A673 (cell line): ENCODE results near the gene NSD1. TPM values are rescaled to one million over a fixed set of nuclear protein-coding genes. Genes with fewer than 3 reads are reported as not detected.

Source experiments
- BruUV-seq: library from RNA; stranded (reverse); fragments of 400-500 nt; replicated peaks from 2 replicates; lab custom pipeline; 2021; lab: Mats Ljungman, UMichigan
- CTCF ChIA-PET: fragments of 300-600 bp; sonication (Branson Sonifier 250); formaldehyde crosslinking; loops from one replicate; lab custom pipeline; 2022; ENCODE audit warnings: antibody characterized with exemption; lab: Charles Lee
- POLR2A ChIA-PET: fragments of 300-600 bp; sonication (Branson Sonifier 250); formaldehyde crosslinking; loops from one replicate; lab custom pipeline; 2022; ENCODE audit warnings: antibody characterized with exemption; ENCODE audit not compliant: low non-redundant PET; lab: Charles Lee
- DNase-seq: peaks from one replicate; pipeline ENCODE4 v3.0.0-alpha.2; 2015; ENCODE audit warnings: low spot score
- H3K27ac ChIP-seq: fragments of 200-600 bp; sonication (generic); 2 replicates; pipeline ENCODE4 v1.5.1; 2016; ENCODE audit warnings: mixed run types, low read depth, mild to moderate bottlenecking, mixed read lengths, antibody characterized with exemption, low read length; ENCODE audit not compliant: poor library complexity, severe bottlenecking
- H3K27me3 ChIP-seq: fragments of 200-600 bp; sonication (generic); replicated peaks from 2 replicates; pipeline ENCODE4 v1.6.1; 2017; ENCODE audit warnings: mixed run types, low read depth, mild to moderate bottlenecking, mixed read lengths, antibody characterized with exemption, low read length; ENCODE audit not compliant: insufficient read depth, poor library complexity
- H3K36me3 ChIP-seq: fragments of 200-600 bp; sonication (generic); 2 replicates; pipeline ENCODE4 v1.6.1; 2016; ENCODE audit warnings: mixed run types, mild to moderate bottlenecking, mixed read lengths, antibody characterized with exemption, low read length; ENCODE audit not compliant: insufficient read depth, poor library complexity, severe bottlenecking
- H3K4me1 ChIP-seq: fragments of 200-600 bp; sonication (generic); 2 replicates; pipeline ENCODE4 v1.6.1; 2017; ENCODE audit warnings: mixed run types, mild to moderate bottlenecking, mixed read lengths, antibody characterized with exemption, low read length; ENCODE audit not compliant: insufficient read depth, poor library complexity, severe bottlenecking
- H3K4me3 ChIP-seq: fragments of 200-600 bp; sonication (generic); 2 replicates; pipeline ENCODE4 v1.5.1; 2016; ENCODE audit warnings: low read depth, mixed run types, mild to moderate bottlenecking, mixed read lengths, low read length; ENCODE audit not compliant: poor library complexity, severe bottlenecking
- H3K9me3 ChIP-seq: fragments of 200-600 bp; sonication (generic); 2 replicates; pipeline ENCODE4 v1.6.1; 2016; ENCODE audit warnings: mixed run types, low read depth, mild to moderate bottlenecking, mixed read lengths, antibody characterized with exemption, low read length; ENCODE audit not compliant: poor library complexity, severe bottlenecking
- EZH2 ChIP-seq: fragments of 200-600 bp; sonication (generic); IDR thresholded peaks from 2 replicates; pipeline ENCODE4 v1.6.1; 2017; ENCODE audit warnings: borderline replicate concordance, low read depth, mild to moderate bottlenecking, mixed read lengths, antibody characterized with exemption, low read length; ENCODE audit not compliant: poor library complexity, severe bottlenecking
- intact Hi-C: fragments of 100-400 bp; cut with micrococcal nuclease; formaldehyde crosslinking; loops from one replicate; pipeline ENCODE4 v1.10.0; 2022; ENCODE audit not compliant: unreplicated experiment
- total RNA-seq: library from RNA; stranded (reverse); gene quantifications from 2 replicates; pipeline ENCODE4 v1.2.3, GENCODE V29; 2021
- TF ChIP-seq, protein P1 (sequence below): fragments of 300-800, 200-600 bp; sonication (generic); conservative IDR thresholded peaks from 2 replicates; pipeline ENCODE4 v1.5.1; 2017; ENCODE audit warnings: low read depth, mild to moderate bottlenecking, antibody characterized with exemption, low read length, moderate library complexity, mixed read lengths

Gene NSD1
- total RNA-seq, 1 experiment from 2014 or later: 74.3 TPM

GRCh38 chr5:177296581-177296980, 163.0 kb downstream of the NSD1 start:
- CTCF ChIA-PET: no interaction called here

DNA sequence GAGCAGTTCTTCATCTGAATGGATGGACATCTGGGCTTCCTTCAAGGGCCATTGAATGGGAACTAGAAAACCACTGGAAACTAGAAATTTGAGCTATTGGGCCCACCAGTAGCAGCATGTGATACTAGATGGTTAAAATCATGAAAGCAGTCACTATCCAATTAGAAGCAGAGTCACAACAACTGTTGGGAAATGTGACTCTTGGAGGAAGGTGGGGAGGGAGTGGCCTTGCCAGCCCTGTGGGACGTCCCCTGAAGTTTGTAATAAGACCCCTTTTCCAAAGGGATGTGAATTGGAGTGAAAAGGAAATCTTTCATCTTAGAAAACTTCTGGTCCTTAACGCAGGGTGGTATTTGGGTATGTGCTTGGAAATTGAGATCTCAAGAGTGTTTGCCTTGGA, 164.3 kb downstream of the NSD1 start:
- TF ChIP-seq EZH2: no peak
- TF ChIP-seq, protein P1, sequence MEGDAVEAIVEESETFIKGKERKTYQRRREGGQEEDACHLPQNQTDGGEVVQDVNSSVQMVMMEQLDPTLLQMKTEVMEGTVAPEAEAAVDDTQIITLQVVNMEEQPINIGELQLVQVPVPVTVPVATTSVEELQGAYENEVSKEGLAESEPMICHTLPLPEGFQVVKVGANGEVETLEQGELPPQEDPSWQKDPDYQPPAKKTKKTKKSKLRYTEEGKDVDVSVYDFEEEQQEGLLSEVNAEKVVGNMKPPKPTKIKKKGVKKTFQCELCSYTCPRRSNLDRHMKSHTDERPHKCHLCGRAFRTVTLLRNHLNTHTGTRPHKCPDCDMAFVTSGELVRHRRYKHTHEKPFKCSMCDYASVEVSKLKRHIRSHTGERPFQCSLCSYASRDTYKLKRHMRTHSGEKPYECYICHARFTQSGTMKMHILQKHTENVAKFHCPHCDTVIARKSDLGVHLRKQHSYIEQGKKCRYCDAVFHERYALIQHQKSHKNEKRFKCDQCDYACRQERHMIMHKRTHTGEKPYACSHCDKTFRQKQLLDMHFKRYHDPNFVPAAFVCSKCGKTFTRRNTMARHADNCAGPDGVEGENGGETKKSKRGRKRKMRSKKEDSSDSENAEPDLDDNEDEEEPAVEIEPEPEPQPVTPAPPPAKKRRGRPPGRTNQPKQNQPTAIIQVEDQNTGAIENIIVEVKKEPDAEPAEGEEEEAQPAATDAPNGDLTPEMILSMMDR: no peak
- ChIA-PET POLR2A (no interaction called here), CTCF (interaction anchor here (0.6 kb wide), 1 partner anchor 203 kb away, joined by 6 read pairs; no protein-coding TSS in a partner anchor)
- H3K36me3 ChIP-seq: peaks cover 25% of the 10 kb centered on the region
- no peak for DNase-seq
- peaks cover 10% of the 10 kb centered on the region for H3K4me1 ChIP-seq
- intact Hi-C loops: no loop called here
- H3K27me3 ChIP-seq: no peaks in the 10 kb centered on the region
- H3K9me3 ChIP-seq: no peaks in the 10 kb centered on the region
- no peak overlapping the region for H3K4me3 ChIP-seq
- BruUV-seq: no TSS peak
- H3K27ac ChIP-seq: no peak overlapping the region

More at GRCh38 chr5:177296581-177296980, 163.0 kb downstream of the NSD1 start:
- peaks cover 10% of the 10 kb centered on the region for H3K4me1 ChIP-seq
- no peaks in the 10 kb centered on the region for H3K9me3 ChIP-seq
- no peak overlapping the region for H3K4me3 ChIP-seq
- H3K27ac ChIP-seq: no peak overlapping the region
- no peak for DNase-seq
- BruUV-seq: no TSS peak
- intact Hi-C loops: no loop called here
- POLR2A ChIA-PET: no interaction called here
- no peaks in the 10 kb centered on the region for H3K27me3 ChIP-seq
- peaks cover 35% of the 10 kb centered on the region for H3K36me3 ChIP-seq
- TF ChIP-seq, protein P1: no peak
- TF ChIP-seq EZH2: no peak

DNA sequence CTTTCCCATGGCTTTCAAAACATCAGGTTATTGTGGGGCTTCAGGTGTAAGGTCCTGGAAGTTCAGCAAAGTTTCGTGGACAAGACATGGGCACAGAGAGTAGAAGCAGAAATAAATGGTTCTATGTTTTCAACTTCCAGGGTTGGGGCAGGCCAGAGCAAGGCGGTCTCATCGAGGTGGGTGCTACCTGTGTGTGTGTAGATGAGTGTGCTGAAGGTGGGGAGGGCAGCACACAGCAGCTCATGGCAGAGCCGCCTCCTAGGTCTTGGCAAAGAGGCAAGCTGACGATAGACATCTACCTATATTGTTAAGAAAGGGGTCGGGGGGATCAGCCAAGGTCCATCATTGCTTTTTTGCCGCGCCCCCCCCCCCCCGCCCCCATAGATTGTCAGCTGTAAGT, 166.1 kb downstream of the NSD1 start:
- ChIA-PET POLR2A (no interaction called here), CTCF (no interaction called here)
- BruUV-seq: no TSS peak

More for the DNA sequence above, 166.1 kb downstream of the NSD1 start:
- intact Hi-C loops: no loop called here
- peaks cover 10% of the 10 kb centered on the region for H3K4me1 ChIP-seq
- TF ChIP-seq, protein P1: no peak
- TF ChIP-seq EZH2: no peak
- no peak overlapping the region for H3K4me3 ChIP-seq
- DNase-seq: no peak
- no peaks in the 10 kb centered on the region for H3K9me3 ChIP-seq
- peaks cover 7% of the 10 kb centered on the region for H3K36me3 ChIP-seq
- H3K27me3 ChIP-seq: no peaks in the 10 kb centered on the region
- H3K27ac ChIP-seq: peak overlapping the region; percentile 30
